Measurements from ENCODE around the gene UBASH3B.
A peak's percentile ranks its signal among the peaks of the same experiment; 100 is the strongest.

Gene UBASH3B

GRCh38 chr11:122732342-122733315 is 77.1 kb downstream of the UBASH3B start:
- DNase-seq (ENCODE audit: low read depth in 3 of 3) = no peak

- no peak for DNase-seq (ENCODE audit: low read depth in 3 of 3)
These were observed 77.8 kb downstream of the UBASH3B start for GRCh38 chr11:122733318-122733717.

GRCh38 chr11:122734848-122735496 is 79.5 kb downstream of the UBASH3B start:
- DNase-seq (ENCODE audit: low read depth in 3 of 3) = no peak

GRCh38 chr11:122737951-122738693 is 82.6 kb downstream of the UBASH3B start:
- DNase-seq (ENCODE audit: low read depth in 3 of 3) = no peak

GRCh38 chr11:122741613-122742300 is 86.2 kb downstream of the UBASH3B start:
- DNase-seq (ENCODE audit: low read depth in 3 of 3) = no peak

- DNase-seq (ENCODE audit: low read depth in 3 of 3) = no peak
These were observed 86.9 kb downstream of the UBASH3B start for GRCh38 chr11:122742301-122743018.

GRCh38 chr11:122743097-122743741 is 87.7 kb downstream of the UBASH3B start:
- DNase-seq (ENCODE audit: low read depth in 3 of 3) = no peak

GRCh38 chr11:122743949-122744348 is 88.4 kb downstream of the UBASH3B start:
- peak; percentile 59 to 81 (median 78) for DNase-seq (ENCODE audit: low read depth in 3 of 3)

GRCh38 chr11:122744357-122744756 is 88.8 kb downstream of the UBASH3B start:
- DNase-seq (ENCODE audit: low read depth in 3 of 3) = no peak

GRCh38 chr11:122745111-122745510 is 89.6 kb downstream of the UBASH3B start:
- no peak for DNase-seq (ENCODE audit: low read depth in 3 of 3)

- DNase-seq (ENCODE audit: low read depth in 3 of 3) = peak; percentile 53 to 67 (median 66)
These were observed 90.5 kb downstream of the UBASH3B start for GRCh38 chr11:122746050-122746478.

GRCh38 chr11:122746611-122747244 is 91.2 kb downstream of the UBASH3B start:
- no peak for DNase-seq (ENCODE audit: low read depth in 3 of 3)

- no peak for DNase-seq (ENCODE audit: low read depth in 3 of 3)
These were observed 91.8 kb downstream of the UBASH3B start for GRCh38 chr11:122747351-122747781.

- DNase-seq (ENCODE audit: low read depth in 3 of 3) = peak; percentile 32 to 56 (median 46)
These were observed 93.6 kb downstream of the UBASH3B start for GRCh38 chr11:122749005-122749687.

GRCh38 chr11:122750049-122750448 is 94.5 kb downstream of the UBASH3B start:
- DNase-seq (ENCODE audit: low read depth in 3 of 3) = no peak

- no peak for DNase-seq (ENCODE audit: low read depth in 3 of 3)
These were observed 96.0 kb downstream of the UBASH3B start for GRCh38 chr11:122751292-122752070.

- no peak for DNase-seq (ENCODE audit: low read depth in 3 of 3)
These were observed 98.5 kb downstream of the UBASH3B start for GRCh38 chr11:122754028-122754427.

GRCh38 chr11:122754553-122755322 is 99.2 kb downstream of the UBASH3B start:
- no peak for DNase-seq (ENCODE audit: low read depth in 3 of 3)

All from stimulated activated CD4-positive, alpha-beta T cell treated with anti-CD3 and anti-CD28 coated beads, TNF-alpha, amount 100 ng/mL, for 48 hours (primary cell).